ENCODE data around the gene MUC5AC. TPM values are rescaled to one million over a fixed set of nuclear protein-coding genes. Genes with fewer than 3 reads are reported as not detected.

MUC5AC gene
- polyA plus RNA-seq, 1 donor from 2014 or later = not detected

DNA sequence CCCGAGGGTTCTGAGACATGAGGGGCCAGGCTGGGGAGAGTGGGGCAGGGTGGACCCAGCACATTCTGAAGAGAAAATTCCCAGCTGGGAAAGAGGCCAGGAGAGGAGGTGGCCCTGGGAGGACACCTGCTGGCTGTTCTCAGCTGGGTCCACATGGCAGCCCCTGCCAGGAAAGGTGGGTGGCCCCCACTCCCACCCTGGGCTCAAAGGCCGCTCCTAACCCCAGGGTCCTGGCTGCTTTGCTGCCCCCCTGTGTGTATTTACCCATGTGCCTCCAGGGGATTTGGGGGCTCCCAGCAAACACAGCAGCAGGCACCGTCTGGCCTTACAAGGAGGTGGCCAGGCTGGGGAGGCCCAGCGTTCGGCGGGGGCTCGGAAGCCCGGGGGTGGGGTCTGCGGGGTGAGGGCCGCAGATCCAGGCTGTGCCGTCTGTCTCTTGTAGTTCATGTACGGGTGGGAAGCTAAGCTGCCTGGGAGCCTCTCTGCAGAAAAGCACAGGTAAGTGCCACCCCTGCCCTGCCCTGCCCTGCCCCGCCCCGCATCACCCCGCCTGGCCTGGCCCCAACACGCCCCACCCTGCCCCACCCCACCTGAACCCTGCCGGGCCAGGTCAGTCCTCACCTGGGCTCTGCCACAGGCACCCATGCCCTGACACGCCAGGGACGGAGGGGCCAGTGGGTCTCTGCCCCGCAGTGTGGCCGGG, 75.7 kb downstream of the MUC5AC start:
- Histone ChIP-seq H3K79me2 (replicated peaks; ENCODE audit: insufficient read depth, low read length) (no peaks in the 10 kb centered on the region), H3K36me3 (ENCODE audit: insufficient read depth, low read length) (no peaks in the 10 kb centered on the region), H3K27ac (ENCODE audit: low read length) (no peak overlapping the region), H3K9me3 (ENCODE audit: low read length) (no peaks in the 10 kb centered on the region), H2AFZ (ENCODE audit: low read depth, low read length) (no peak overlapping the region), H3K9me2 (ENCODE audit: insufficient read depth, low read length) (no peaks in the 10 kb centered on the region), H4K20me1 (ENCODE audit: insufficient read depth) (no peaks in the 10 kb centered on the region), H3K9ac (ENCODE audit: low read length) (no peak overlapping the region), H3K4me2 (ENCODE audit: low read length) (no peak overlapping the region), H3K4me3 (ENCODE audit: low read length) (no peak overlapping the region), H3F3A (ENCODE audit: insufficient read depth, low read length, poor library complexity, severe bottlenecking) (no peaks in the 10 kb centered on the region), H3K27me3 (ENCODE audit: insufficient read depth, low read depth, low read length) (no peaks in the 10 kb centered on the region)
- no peak for TF ChIP-seq MXI1 (conservative IDR thresholded peaks at IDR 0.05; ENCODE audit: poor library complexity, severe bottlenecking)
- no peak for TF ChIP-seq EZH2 (IDR thresholded peaks at IDR 0.05; ENCODE audit: borderline replicate concordance, insufficient read depth, low read length, poor library complexity, severe bottlenecking)
- no peak for TF ChIP-seq RAD21 (conservative IDR thresholded peaks at IDR 0.05)
- no peak for TF ChIP-seq SMC3 (conservative IDR thresholded peaks at IDR 0.05; ENCODE audit: poor library complexity)
- TF ChIP-seq EP300 (conservative IDR thresholded peaks at IDR 0.05; ENCODE audit: poor library complexity, severe bottlenecking) = no peak
- no peak for TF ChIP-seq POLR2AphosphoS5 (IDR thresholded peaks at IDR 0.05)
- TF ChIP-seq, protein P1, sequence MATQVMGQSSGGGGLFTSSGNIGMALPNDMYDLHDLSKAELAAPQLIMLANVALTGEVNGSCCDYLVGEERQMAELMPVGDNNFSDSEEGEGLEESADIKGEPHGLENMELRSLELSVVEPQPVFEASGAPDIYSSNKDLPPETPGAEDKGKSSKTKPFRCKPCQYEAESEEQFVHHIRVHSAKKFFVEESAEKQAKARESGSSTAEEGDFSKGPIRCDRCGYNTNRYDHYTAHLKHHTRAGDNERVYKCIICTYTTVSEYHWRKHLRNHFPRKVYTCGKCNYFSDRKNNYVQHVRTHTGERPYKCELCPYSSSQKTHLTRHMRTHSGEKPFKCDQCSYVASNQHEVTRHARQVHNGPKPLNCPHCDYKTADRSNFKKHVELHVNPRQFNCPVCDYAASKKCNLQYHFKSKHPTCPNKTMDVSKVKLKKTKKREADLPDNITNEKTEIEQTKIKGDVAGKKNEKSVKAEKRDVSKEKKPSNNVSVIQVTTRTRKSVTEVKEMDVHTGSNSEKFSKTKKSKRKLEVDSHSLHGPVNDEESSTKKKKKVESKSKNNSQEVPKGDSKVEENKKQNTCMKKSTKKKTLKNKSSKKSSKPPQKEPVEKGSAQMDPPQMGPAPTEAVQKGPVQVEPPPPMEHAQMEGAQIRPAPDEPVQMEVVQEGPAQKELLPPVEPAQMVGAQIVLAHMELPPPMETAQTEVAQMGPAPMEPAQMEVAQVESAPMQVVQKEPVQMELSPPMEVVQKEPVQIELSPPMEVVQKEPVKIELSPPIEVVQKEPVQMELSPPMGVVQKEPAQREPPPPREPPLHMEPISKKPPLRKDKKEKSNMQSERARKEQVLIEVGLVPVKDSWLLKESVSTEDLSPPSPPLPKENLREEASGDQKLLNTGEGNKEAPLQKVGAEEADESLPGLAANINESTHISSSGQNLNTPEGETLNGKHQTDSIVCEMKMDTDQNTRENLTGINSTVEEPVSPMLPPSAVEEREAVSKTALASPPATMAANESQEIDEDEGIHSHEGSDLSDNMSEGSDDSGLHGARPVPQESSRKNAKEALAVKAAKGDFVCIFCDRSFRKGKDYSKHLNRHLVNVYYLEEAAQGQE (IDR thresholded peaks at IDR 0.05; ENCODE audit: borderline replicate concordance) = no peak
- TF ChIP-seq, protein P2, sequence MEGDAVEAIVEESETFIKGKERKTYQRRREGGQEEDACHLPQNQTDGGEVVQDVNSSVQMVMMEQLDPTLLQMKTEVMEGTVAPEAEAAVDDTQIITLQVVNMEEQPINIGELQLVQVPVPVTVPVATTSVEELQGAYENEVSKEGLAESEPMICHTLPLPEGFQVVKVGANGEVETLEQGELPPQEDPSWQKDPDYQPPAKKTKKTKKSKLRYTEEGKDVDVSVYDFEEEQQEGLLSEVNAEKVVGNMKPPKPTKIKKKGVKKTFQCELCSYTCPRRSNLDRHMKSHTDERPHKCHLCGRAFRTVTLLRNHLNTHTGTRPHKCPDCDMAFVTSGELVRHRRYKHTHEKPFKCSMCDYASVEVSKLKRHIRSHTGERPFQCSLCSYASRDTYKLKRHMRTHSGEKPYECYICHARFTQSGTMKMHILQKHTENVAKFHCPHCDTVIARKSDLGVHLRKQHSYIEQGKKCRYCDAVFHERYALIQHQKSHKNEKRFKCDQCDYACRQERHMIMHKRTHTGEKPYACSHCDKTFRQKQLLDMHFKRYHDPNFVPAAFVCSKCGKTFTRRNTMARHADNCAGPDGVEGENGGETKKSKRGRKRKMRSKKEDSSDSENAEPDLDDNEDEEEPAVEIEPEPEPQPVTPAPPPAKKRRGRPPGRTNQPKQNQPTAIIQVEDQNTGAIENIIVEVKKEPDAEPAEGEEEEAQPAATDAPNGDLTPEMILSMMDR (IDR thresholded peaks at IDR 0.05; ENCODE audit: poor library complexity, severe bottlenecking) = no peak

DNA sequence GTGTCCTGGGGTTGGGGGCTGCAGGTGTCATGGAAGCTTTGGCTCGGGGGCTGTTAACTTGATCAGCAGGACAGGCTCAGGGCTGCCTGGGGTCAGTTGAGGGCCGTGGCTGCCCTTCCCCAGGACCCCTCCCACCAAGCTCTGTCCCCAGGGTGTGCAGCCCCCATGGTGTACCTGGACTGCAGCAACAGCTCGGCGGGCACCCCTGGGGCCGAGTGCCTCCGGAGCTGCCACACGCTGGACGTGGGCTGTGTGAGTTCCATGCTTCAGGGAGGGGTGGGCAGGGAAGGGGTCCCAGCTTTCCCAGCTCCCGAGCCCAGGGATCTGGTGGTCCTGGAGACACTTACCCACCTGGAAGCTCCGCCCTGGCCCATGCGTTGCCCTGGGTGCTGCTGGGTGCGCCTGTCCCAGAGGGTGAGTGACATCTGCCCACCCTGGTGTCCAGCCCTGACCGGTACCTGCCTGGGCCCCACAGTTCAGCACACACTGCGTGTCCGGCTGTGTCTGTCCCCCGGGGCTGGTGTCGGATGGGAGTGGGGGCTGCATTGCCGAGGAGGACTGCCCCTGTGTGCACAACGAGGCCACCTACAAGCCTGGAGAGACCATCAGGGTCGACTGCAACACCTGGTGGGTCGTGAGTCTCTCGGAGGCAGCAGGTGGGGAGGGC, 76.4 kb downstream of the MUC5AC start:
- Histone ChIP-seq H3K9me2 (ENCODE audit: insufficient read depth, low read length) (no peaks in the 10 kb centered on the region), H2AFZ (ENCODE audit: low read depth, low read length) (no peak overlapping the region), H3F3A (ENCODE audit: insufficient read depth, low read length, poor library complexity, severe bottlenecking) (no peaks in the 10 kb centered on the region), H3K36me3 (ENCODE audit: insufficient read depth, low read length) (no peaks in the 10 kb centered on the region), H3K79me2 (replicated peaks; ENCODE audit: insufficient read depth, low read length) (no peaks in the 10 kb centered on the region), H3K4me2 (ENCODE audit: low read length) (no peak overlapping the region), H3K27ac (ENCODE audit: low read length) (no peak overlapping the region), H3K4me3 (ENCODE audit: low read length) (no peak overlapping the region), H4K20me1 (ENCODE audit: insufficient read depth) (no peaks in the 10 kb centered on the region), H3K9me3 (ENCODE audit: low read length) (no peaks in the 10 kb centered on the region), H3K27me3 (ENCODE audit: insufficient read depth, low read depth, low read length) (no peaks in the 10 kb centered on the region), H3K9ac (ENCODE audit: low read length) (no peak overlapping the region)
- TF ChIP-seq RAD21 (conservative IDR thresholded peaks at IDR 0.05) (no peak), MXI1 (conservative IDR thresholded peaks at IDR 0.05; ENCODE audit: poor library complexity, severe bottlenecking) (no peak), SMC3 (conservative IDR thresholded peaks at IDR 0.05; ENCODE audit: poor library complexity) (no peak), EZH2 (IDR thresholded peaks at IDR 0.05; ENCODE audit: borderline replicate concordance, insufficient read depth, low read length, poor library complexity, severe bottlenecking) (no peak), TAF1 (IDR thresholded peaks at IDR 0.05; ENCODE audit: low read depth) (no peak), POLR2AphosphoS5 (IDR thresholded peaks at IDR 0.05) (no peak), EP300 (conservative IDR thresholded peaks at IDR 0.05; ENCODE audit: poor library complexity, severe bottlenecking) (no peak)
- TF ChIP-seq, protein P2 (IDR thresholded peaks at IDR 0.05; ENCODE audit: poor library complexity, severe bottlenecking) = no peak
- TF ChIP-seq, protein P1 (IDR thresholded peaks at IDR 0.05; ENCODE audit: borderline replicate concordance) = no peak
